ENCODE measurements around the gene C16orf54. TPM values are rescaled to one million over a fixed set of nuclear protein-coding genes. Genes with fewer than 3 reads are reported as not detected.
"Not testable (repeated sequence)": the region's sequence is repeated elsewhere in the genome, so short reads cannot be mapped to it uniquely, and the experiment has no call there.

C16orf54 gene
- polyA plus RNA-seq, 1 donor: 0.43 TPM

DNA sequence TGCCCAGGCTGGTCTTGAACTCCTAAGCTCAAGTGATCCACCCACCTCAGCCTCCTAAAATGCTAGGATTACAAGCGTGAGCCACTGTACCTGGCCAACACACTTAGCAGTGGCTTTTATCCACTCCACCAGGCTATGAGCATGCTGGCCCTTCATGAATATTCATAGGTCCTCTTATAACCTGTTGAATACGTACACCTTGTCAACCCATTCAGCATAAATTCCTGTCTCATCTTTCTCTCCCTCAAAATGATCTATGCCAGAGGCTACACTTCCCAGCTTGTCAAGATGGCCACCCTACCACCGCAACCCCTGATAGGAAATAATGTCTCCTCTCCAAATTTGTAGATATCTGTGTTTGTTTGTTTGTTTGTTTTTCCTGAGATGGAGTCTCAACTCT lies 21.3 kb upstream of the C16orf54 start:
- DNase-seq: no peak

DNA sequence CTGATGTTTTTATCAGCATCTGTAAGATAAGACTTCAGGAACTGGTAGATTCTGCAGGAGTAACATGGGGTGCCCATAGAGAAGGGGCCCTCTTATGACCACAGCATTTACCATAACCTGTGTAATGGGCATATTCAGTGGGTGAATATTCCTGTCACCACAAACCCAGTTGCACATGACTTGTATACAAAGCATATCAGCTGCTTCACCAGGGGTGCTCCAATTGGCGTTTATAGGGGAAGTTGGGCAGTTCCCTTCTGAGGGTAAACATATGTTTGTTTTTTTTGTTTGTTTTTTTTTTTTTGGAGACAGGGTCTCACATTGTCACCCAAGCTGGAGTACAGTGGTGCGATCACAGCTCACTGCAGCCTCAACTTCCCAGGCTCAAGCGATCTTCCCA lies 20.8 kb upstream of the C16orf54 start:
- no peak for DNase-seq

DNA sequence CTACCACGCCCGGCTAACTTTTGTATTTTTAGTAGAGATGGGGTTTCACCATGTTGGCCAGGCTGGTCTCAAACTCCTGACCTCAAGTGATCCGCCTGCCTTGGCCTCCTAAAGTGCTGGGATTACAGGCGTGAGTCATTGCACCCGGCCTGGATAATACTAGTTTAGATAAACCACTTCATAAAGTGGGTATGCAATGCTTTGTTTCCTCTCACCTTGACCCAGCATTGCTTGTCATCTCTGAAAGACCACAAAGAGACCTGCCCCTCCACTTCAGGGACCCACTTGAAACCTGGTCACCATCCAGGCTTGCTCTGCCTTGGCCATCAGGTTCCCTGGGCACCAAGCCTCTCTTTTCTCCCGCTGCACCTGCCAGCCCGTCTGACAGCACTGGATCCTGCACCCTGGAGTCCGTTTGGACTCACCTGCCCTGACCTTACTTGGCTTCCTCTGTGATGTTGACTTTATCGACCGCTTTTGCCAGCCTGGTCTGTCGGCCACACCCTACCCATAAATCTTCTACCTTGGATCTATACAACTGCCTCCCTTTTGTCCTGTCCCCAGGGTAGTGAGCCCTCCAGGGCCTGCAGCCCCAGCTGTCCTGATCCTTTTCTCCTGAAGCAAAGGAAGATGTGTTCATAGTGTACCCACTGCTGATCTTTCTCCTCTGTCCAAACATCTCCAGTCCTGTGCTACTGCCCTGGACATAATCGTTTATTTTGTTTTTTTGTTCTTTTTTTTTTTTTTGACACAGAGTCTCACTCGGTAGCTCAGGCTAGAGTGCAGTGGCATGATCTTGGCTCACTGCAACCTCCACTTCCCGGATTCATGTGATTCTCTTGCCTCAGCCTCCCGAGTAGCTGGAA lies 19.6 kb upstream of the C16orf54 start:
- no peak for DNase-seq

DNA sequence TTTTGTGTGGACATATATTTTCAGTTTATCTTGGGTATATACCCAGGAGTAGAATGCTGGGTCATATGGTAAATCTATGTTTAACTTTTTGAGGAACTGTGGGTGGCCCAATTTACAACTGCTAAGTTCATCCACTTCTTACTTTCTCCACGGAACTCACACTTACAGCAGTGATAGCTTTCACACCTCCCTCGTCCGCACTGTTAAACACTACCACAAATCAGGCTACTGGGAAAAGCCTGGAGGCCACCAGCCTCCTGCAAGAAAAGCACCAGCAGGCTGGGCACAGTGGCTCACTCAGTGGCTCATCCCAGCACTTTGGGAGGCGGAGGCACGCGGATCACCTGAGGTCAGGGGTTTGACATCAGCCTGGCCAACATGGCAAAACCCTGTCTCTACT lies 17.5 kb upstream of the C16orf54 start:
- DNase-seq: no peak

GRCh38 chr16:29761882-29762281 lies 16.1 kb upstream of the C16orf54 start:
- DNase-seq: no peak

- not testable (repeated sequence) for DNase-seq
Measured at GRCh38 chr16:29761280-29761651, 15.5 kb upstream of the C16orf54 start.

DNA sequence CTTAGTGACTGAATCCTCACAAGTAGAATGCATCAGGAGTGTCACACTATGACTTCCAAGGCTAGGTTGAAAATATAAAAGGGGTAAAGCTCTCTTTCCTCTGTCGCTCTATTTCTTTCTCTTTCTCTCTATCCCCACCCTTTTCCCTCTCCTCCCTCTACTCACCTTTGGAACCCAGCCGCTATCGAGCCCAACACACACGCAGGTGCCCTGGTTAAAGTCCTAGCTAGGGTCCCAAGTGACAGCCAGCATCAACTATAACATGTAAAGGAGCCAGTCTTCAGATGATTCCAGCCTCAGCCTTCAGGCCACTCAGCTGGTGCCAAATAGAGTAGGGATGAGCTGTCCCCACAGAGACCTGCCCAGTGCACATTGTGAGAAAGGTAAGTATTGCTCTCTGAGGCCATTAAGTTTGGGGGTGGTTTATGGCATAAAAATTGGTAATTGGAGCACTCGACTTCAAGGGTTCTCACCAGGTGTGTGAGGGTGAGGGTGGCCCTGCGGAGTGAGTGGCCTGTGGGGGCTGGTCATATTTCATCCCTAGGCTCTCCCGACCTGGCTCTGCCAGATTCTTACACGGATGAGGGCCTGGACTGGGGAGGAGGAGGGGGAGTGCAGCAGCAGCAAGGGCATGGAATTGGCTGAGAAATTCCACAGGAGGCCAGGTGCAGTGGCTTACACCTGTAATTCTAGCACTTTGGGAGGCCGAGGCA lies 14.9 kb upstream of the C16orf54 start:
- no peak for DNase-seq

DNA sequence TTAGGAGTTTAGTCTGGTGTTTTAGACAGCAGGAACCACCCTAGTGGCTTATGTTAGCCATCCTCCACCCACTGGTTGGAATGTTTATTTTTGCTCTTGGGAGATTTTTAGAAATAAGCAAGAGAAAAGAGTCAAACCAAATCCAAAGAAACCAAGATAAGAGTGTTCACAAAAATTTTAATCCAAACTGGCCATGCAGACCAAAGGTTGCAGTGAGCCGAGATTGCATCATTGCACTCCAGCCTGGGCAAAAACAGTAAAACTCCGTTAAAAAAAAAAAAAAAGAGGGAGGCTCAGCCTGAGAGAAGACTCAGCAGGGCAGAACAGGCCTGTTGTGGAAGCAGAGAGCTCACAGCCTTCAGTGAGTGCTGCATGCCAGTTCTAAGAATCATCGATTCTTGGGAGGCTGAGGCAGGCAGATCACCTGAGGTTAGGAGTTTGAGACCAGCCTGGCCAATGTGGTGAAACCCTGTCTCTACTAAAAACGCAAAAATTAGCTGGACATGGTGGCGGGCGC lies 12.2 kb upstream of the C16orf54 start:
- DNase-seq: no peak

- DNase-seq: not testable (repeated sequence)
Measured at GRCh38 chr16:29757086-29757485, 11.3 kb upstream of the C16orf54 start.

- no peak for DNase-seq
Measured at GRCh38 chr16:29756654-29757053, 10.9 kb upstream of the C16orf54 start.

- DNase-seq: no peak
Measured at GRCh38 chr16:29753516-29753915, 7.7 kb upstream of the C16orf54 start.

DNA sequence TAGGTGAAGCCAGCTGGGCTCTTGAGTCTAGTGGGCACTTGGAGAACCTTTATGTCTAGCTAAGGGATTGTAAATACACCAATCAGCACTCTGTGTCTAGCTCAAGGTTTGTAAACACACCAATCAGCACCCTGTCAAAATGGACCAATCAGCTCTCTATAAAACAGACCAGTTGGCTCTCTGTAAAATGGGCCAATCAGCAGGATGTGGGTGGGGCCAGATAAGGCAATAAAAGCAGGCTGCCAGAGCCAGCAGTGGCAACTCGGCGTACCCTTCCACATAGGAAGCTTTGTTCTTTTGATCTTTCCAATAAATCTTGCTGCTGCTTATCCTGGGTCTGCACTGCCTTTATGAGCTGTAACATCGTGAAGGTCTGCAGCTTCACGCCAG lies 3.0 kb upstream of the C16orf54 start:
- DNase-seq: not testable (repeated sequence)

GRCh38 chr16:29747947-29748759 lies 2.4 kb upstream of the C16orf54 start:
- DNase-seq: no peak

GRCh38 chr16:29746518-29746917 lies 728 bp upstream of the C16orf54 start:
- not testable (repeated sequence) for DNase-seq

DNA sequence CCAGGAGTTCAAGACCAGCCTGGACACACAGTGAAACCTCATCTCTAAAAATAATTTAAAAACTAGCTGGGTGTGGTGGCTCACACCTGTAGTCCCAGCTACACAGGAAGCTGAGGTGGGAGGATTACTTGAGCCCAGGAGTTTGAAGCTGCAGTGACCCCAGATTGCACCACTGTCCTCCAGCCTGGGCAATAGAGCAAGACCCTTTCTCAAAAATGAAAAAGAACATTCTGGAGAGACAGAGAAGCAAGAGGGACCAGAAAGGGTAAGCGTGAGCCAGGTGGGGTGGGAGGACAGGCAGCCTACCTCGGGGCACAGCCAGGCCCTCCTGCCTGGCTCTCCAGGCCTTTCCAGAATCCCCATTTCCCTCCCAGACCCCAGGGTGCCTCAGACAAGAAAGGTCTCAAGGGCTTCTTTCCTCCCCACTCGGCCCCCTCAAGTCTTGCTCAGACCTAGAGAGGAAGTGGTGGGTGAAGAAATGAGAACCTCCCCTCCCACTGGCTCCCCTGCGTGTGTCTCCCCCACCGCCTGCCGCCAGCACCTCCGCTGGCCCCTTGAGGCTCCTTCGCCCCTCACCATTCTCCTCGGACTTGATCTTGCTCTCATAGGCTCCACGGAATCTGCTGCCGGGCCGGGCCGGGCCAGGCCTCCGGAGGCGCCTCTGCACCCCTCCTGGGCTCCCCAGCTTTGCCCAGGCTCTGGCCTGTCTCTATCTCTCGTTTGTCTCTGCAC lies 503 bp downstream of the C16orf54 start:
- DNase-seq: no peak

DNA sequence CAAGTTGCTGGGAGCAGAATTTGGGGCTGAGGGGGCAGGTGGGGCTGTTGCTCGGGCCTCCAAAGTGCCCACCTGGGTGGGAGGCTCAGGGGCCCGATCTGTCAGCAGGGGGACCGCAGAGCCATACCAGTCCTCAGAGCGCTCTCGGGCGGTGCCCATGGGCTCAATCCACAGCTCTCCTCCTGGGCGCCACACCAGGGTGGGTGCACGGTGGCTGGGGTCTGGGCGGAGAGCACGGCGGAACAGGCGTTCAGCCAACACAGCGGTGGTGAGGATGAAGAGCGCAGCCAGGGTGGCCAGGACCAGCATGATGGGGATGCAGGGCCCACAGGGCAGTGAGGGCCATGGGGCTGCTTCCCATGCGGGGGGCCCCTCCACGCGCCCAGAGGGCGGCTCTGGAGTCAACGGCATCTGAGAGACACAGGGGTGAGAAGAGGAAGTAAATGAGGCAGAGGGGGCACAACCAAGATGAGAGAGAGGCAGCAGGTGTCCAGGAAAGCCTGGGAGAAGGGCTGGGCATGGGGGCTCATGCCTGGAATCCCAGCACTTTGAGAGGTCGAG lies 1.2 kb downstream of the C16orf54 start:
- DNase-seq: no peak

DNA sequence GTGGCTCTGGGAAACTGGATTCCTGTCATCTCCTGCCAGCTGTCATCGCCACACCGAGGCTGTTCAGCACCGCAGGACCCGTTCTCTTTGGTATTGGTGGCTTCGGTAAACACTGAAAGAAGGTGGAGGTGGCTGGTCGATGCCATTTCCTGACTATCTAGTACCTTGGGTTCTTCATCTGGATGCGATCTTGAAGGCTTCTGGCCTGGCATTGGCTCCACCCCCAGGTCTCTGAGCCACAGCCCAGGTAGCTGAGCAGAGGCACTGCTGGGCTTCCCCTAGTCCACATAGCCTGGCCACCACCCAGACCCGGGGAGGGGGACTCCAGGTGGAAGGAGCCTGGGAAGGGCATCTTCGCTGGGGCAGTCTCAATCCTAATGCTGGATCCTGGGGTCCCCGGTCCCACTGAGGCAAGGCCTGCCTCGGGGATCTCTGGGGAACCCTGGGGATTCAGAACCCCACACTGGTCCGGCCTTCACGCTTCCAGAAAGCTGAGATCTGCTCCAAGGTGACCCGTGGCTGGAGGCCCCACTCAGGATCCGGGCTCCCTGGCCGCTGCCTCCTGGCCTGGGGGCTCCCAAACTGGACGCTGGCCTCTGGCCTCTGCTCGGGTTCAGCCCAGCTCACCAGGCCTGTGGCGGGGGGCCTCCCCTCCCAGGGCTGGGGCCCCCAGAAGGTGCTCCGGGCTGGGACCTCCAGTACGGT lies 1.8 kb downstream of the C16orf54 start:
- no peak for DNase-seq

DNA sequence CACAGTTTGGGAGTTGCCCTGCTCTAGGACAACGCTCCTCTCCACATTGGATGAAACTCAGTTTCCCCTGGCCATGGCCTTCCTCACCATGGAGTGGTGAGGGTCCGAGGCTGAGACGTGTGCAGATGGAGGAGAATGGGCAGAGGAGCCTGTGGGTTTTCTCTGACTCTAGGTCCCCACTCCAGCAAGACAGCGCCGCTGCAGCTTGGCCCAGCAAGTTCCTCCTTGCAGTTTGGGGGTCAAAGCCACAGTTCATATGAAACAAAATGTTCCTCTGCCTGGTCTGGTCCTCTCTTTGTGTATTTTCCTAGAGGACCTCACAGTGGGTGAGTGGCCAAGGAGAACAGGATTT lies 2.3 kb downstream of the C16orf54 start:
- DNase-seq: no peak

DNA sequence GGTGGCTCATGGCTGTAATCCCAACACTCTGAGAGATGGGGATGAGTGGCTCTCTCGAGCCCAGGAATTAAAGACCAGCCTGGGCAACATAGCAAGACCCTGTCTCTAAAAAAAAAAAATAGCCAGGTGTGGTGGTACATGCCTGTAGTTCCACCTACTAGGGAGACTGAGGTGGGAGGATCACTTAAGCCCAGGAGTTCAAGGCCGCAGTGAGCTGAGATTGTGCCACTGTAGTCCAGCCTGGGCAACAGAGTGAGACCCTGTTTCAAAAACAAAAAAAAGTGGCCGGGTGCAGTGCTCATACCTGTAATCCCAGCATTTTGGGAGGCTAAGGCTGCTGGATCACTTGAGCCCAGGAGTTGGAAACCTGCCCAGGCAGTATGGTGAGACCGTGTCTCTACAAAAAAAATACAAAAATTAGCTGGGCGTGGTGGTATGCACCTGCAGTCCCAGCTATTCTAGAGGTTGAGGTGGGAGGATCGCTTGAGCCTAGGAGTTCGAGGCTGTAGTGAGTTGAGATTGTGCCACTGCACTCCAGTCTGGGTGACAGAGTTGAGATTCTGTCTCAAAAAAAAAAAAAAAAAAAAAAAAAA lies 3.0 kb downstream of the C16orf54 start:
- DNase-seq: no peak

DNA sequence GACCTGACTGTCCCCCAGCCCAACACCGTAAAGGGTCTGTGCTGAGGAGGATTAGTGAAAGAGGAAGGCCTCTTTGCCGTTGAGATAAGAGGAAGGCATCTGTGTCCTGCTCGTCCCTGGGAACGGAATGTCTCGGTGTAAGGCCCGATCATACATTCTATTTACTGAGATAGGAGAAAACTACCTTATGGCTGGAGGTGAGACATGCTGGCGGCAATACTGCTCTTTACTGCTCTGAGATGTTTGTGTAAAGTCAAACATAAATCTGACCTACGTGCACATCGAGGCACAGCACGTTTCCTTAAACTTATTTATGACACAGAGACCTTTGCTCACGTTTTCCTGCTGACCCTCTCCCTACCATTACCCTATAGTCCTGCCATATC lies 5.2 kb downstream of the C16orf54 start:
- not testable (repeated sequence) for DNase-seq
